ENCODE data around the gene DNM2.

DNA sequence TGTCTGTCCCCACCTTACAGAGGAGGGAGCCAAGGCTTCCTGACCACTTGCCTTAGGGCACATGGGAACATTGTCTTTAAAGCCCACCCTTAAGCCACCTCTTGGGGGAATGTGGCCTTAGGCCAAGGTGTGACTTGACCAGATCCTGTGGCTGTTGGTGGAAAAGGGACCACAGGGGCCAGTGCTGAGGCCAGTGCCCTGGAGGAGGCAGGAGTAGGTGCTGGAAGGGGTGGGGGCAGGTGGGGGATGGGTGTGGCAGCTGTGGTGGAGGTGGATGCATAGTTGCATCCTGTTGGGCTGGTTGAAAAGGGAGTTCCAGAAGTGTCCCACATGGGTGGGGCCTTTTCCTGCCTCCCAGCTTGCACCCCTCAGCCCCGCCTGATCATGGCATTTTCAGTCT is 44.8 kb downstream of the DNM2 start:
- TF ChIP-seq, protein P1, sequence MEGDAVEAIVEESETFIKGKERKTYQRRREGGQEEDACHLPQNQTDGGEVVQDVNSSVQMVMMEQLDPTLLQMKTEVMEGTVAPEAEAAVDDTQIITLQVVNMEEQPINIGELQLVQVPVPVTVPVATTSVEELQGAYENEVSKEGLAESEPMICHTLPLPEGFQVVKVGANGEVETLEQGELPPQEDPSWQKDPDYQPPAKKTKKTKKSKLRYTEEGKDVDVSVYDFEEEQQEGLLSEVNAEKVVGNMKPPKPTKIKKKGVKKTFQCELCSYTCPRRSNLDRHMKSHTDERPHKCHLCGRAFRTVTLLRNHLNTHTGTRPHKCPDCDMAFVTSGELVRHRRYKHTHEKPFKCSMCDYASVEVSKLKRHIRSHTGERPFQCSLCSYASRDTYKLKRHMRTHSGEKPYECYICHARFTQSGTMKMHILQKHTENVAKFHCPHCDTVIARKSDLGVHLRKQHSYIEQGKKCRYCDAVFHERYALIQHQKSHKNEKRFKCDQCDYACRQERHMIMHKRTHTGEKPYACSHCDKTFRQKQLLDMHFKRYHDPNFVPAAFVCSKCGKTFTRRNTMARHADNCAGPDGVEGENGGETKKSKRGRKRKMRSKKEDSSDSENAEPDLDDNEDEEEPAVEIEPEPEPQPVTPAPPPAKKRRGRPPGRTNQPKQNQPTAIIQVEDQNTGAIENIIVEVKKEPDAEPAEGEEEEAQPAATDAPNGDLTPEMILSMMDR (IDR thresholded peaks at IDR 0.05): no peak
- TF ChIP-seq POLR2A (IDR thresholded peaks at IDR 0.05): no peak

All from Peyer's patch (tissue), 4 donors.